ENCODE results near the gene LTBR. TPM values are rescaled to one million over a fixed set of nuclear protein-coding genes. Genes with fewer than 3 reads are reported as not detected.

The LTBR gene
- polyA plus RNA-seq, 3 donors from 2014 or later = 1.2 to 3.6 (median 2.8) TPM

DNA sequence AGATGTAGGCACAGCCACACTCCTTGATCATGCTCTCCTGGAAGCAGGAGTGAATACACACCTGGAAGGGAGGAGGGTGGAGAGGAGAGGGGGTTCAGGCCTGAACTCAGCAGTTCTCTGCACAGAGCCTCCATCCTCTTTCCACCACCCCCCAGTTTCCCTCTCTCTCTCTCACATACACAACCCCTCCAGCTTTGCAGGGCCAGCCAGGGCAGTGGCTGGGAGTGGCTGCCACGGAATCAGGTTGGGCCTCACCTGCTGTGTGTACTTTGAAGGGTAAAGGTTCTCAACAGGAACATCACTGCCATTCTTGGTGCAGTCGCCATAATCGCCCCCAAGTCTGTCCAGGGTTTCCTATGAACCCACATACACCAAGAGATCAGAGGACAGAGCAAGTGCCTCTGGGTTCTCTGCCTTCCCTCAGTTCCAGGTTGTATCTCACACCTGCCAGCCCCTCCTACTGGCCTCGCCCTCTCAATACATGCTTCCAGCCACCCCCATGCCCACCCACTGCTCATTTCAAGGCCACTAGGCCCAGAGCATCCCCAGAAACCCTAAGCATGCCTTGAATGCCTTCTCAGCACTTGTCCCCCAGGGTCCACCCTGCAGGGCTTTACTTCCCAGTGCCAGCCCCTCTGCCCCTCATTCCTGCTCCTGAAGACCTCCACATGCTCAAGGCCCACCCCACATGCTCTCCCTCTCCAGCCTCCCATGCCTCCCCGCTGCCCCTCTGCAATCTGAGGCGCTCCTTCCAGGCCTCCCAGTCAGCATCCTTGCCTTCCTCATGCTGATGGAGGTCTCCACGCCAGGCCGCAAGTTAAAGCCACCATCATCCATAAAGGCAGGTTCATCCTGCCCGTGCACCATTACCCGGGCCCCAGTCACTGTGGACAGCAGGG lies 29.2 kb upstream of the LTBR start:
- no peak for DNase-seq
- Mint-ChIP-seq H3K27me3 (ENCODE audit: low read depth in 3 of 3) (peaks cover 2 to 6% (median 3%) of the 10 kb centered on the region in 3 donors), H3K36me3 (no peaks in the 10 kb centered on the region), H3K4me3 (no peak overlapping the region), H3K4me1 (no peaks in the 10 kb centered on the region), H3K9me3 (no peaks in the 10 kb centered on the region), H3K27ac (no peak overlapping the region)

DNA sequence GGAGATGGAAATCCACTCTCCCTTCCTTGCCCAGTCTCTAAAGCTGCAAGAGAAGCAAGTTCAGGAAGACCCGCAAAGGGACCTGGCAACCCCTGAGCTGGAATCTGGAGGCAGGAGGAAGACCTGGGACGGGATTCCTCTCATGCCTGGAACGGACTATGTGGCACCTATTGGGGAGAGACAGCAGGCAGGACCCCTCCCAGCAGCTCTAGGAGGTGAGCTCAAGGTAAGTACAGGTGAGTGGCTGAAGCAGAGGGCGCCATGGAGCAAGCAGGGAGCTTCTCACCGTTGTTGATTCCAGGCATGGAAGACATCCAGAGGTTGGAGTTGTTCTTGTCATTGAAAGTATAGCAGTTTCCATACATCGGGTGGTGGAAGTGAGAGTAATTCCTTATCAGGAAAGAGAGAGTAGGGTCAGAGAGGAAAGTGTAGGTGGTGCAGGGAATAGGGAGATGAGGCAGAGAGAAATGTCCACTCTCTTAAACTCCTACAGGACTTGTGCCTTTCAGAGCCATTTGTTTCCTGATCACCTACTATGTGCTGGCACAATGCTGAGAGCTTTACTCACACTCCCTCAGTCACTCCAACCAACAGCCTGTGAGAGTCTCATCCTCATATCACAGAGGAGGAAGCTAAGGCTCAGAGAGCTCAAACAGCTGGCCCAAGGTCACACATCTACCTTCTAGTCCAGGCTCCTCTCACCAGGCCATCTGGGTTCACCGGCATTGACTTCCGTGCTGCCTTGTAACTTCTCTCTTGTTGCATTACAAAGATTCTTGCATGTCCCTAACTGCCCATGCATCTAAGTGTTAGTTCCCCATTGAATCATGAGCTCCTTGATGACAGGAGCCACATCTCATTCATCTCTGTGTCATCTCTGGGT lies 28.2 kb upstream of the LTBR start:
- Mint-ChIP-seq H3K4me1 (peaks cover 0 to 2% of the 10 kb centered on the region in 2 donors), H3K9me3 (no peaks in the 10 kb centered on the region), H3K27ac (peak overlapping the region in 1 of 6 donors; percentile 10), H3K36me3 (no peaks in the 10 kb centered on the region), H3K4me3 (no peak overlapping the region), H3K27me3 (ENCODE audit: low read depth in 3 of 3) (peaks cover 4 to 6% (median 6%) of the 10 kb centered on the region in 3 donors)
- no peak for DNase-seq

DNA sequence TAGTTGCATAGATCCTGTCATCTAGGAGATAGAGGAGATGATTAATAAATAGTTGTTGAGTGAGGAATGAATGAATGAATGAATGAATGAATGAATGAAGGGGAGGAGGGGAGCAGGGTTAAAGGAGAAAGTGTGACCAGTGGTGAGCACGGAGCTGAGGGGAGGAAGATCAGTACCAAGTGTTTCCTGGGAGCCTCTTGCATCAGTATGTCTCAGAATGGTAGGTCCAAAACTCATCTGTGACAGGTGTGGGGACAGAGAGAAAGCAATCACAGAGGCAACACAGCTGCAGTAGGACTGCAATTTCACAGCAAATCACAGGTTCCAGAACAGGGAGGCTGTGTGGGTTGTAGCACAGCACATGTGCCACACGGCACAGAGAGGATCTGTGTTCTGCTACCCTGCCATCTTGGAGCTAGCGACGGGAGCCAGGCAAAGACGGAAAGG lies 27.6 kb upstream of the LTBR start:
- no peaks in the 10 kb centered on the region for H3K36me3 Mint-ChIP-seq
- no peaks in the 10 kb centered on the region for H3K9me3 Mint-ChIP-seq
- no peak overlapping the region for H3K4me3 Mint-ChIP-seq
- H3K27ac Mint-ChIP-seq = no peak overlapping the region
- H3K4me1 Mint-ChIP-seq = peaks cover 0 to 2% of the 10 kb centered on the region in 2 donors
- DNase-seq = no peak
- peaks cover 4 to 6% (median 6%) of the 10 kb centered on the region in 3 donors for H3K27me3 Mint-ChIP-seq (ENCODE audit: low read depth in 3 of 3)

DNA sequence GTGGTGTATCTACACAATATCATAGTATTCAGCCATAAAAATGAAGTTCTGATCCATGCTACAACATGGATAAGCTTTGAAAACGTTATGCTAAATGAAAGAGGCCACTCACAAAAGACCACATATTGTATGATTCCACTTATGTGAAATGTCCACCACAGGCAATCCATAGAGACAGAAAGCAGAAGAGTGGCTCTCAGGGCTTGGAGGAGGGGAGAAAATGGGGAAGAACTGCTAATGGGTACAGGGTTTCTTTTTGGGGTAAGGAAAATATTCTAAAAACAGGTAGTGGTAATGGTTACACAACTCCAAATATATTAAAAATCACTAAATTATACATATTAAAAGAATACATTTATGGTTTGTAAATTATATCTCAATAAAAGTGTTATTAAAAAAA lies 25.1 kb upstream of the LTBR start:
- Mint-ChIP-seq H3K36me3 (no peaks in the 10 kb centered on the region), H3K4me3 (no peak overlapping the region), H3K9me3 (no peaks in the 10 kb centered on the region), H3K27me3 (ENCODE audit: low read depth in 3 of 3) (peaks cover 4 to 6% (median 6%) of the 10 kb centered on the region in 3 donors), H3K4me1 (peaks cover under 1 to 5% of the 10 kb centered on the region in 2 donors), H3K27ac (no peak overlapping the region)
- no peak for DNase-seq

DNA sequence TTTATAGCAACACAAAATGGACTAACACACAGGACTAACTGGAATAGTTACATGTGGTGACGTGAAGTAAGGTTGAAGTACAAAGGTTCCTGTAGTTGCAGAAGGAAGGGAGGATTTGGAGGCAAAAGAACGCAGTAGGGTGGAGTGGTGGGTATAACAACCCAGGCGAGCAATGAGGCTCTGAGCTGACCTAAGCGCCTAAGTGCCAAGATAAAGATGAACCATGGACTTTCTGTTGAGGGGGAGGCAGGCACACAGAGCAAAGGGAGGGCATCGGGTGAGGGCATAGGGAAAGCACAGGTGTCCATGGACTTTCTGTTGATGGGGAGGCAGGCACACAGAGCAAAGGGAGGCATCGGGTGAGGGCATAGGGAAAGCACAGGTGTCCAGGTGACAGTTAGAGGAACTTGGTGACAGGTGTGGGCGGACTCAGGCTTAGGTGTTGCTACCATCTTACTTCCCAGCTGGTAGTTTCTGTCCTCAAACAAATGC lies 23.8 kb upstream of the LTBR start:
- H3K4me3 Mint-ChIP-seq = no peak overlapping the region
- DNase-seq = no peak
- H3K27ac Mint-ChIP-seq = peak overlapping the region in 3 of 6 donors; percentile 6 to 54 (median 51)
- H3K4me1 Mint-ChIP-seq = peaks cover 7 to 11% of the 10 kb centered on the region in 2 donors
- peaks cover under 1 to 4% (median 4%) of the 10 kb centered on the region in 3 donors for H3K27me3 Mint-ChIP-seq (ENCODE audit: low read depth in 3 of 3)
- no peaks in the 10 kb centered on the region for H3K36me3 Mint-ChIP-seq
- no peaks in the 10 kb centered on the region for H3K9me3 Mint-ChIP-seq

DNA sequence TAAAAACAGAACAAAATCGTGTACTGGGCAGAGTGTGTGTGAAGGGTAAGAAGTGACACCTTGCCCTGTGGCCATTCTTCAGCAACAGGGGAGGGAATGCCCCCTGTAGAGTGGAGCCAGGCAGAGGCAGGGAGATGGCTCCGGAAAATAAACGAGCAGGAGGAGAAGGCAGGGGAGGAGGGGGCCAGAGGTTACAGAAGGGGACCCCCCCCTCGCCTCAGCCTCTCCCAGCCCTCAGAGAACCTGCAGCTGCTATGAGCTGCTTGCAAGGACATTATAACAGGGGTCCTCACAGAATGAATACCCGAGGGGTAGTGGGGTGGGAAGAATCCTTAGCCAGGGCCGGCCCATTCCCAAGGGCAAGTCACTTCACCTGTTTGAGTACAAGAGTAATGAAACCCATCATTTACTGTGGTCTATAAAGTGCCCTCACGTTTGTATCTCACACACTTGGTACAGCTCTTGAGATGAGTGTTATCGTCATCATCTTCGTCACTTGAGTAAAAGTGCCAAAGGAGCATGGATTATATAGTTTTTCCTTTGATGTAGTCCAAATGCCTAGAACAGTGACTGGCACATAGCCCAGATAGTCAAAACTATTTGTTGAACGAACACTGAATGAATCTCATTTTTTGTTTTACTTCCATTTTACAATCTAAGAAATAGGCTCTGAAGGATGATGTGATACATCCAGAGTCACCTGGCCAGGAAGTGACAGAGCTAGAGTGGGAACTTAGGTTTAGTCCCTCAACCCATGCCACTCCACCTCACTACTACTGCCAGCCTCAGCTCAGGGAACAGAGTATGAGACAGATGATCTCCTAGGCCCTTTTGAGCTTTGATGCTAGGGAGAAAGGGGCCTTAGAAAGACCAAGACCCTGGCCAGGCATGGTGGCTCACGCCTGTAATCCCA lies 23.1 kb upstream of the LTBR start:
- Mint-ChIP-seq H3K27ac (peak overlapping the region in 1 of 6 donors; percentile 6), H3K9me3 (no peaks in the 10 kb centered on the region), H3K27me3 (ENCODE audit: low read depth in 3 of 3) (peaks cover 0 to 4% (median 4%) of the 10 kb centered on the region in 3 donors), H3K36me3 (no peaks in the 10 kb centered on the region), H3K4me1 (peaks cover 7 to 14% of the 10 kb centered on the region in 2 donors), H3K4me3 (peak overlapping the region in 1 of 5 donors; percentile 27)
- no peak for DNase-seq

DNA sequence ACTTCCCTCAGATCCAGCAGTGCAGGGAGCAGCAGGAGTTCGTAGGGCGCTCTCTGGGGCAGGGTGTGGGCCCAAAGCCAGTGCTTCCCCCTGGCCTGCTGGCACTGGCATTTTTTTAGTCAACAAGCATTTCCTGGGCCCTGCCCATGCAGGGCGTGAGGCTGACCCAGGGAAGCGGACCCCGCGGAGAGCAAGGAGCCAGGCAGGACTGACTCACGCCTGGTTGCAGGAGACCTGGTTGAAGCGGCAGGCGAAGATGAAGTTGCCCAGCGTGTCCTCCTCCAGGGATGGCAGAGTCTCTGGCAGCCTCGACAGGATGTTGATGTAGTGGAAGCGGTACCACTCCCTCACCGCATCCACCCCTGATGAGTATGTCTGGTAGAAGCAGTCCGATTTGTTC lies 22.1 kb upstream of the LTBR start:
- Mint-ChIP-seq H3K4me3 (peak overlapping the region in 4 of 5 donors; percentile 23 to 69 (median 50)), H3K36me3 (no peaks in the 10 kb centered on the region), H3K27me3 (ENCODE audit: low read depth in 3 of 3) (peaks cover 0 to 4% (median 3%) of the 10 kb centered on the region in 3 donors), H3K4me1 (peaks cover 8 to 14% of the 10 kb centered on the region in 2 donors), H3K9me3 (no peaks in the 10 kb centered on the region), H3K27ac (no peak overlapping the region)
- DNase-seq = no peak

DNA sequence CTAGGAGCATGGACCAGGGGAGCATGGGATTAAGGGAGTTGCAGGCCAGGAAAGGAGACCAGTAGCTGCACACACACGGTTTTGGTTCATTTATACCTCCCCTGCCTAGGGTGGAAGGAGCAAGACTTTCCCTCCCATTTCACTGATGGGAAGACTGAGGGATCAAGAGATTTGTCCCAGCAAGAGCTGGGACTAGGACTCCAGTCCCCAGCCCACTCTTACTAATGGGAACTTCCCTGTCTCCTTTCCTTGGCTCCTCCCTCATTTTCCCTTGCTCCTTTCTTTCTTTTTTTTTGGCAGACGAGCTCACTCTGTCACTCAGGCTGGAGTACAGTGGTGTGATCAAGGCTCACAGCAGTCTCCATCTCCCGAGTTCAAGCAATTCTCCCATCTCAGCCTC lies 21.6 kb upstream of the LTBR start:
- Mint-ChIP-seq H3K27me3 (ENCODE audit: low read depth in 3 of 3) (peaks cover 0 to 4% (median 2%) of the 10 kb centered on the region in 3 donors), H3K27ac (peak overlapping the region in 3 of 6 donors; percentile 10 to 65 (median 23)), H3K9me3 (no peaks in the 10 kb centered on the region), H3K4me1 (peaks cover 14 to 19% of the 10 kb centered on the region in 2 donors), H3K4me3 (peak overlapping the region in 4 of 5 donors; percentile 23 to 69 (median 50)), H3K36me3 (no peaks in the 10 kb centered on the region)
- no peak for DNase-seq

DNA sequence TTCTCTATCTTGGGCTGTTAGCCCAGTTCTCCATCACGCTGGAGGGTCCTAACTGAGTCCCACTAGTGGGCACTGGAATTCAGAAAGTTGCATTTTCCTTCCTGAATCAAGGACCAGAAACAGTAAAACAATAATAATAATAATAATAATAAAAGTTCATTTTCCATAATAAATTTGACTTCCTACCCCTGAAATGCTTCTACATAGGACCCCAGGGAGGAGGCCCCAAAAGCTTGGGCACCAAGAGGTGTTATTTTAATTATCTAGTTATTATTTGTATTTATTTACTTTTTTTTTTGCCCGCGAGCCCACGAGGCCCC lies 21.0 kb upstream of the LTBR start:
- no peak for DNase-seq
- Mint-ChIP-seq H3K27ac (peak overlapping the region in 2 of 6 donors; percentile 65 to 87), H3K27me3 (ENCODE audit: low read depth in 3 of 3) (peaks cover 0 to 4% (median 2%) of the 10 kb centered on the region in 3 donors), H3K36me3 (no peaks in the 10 kb centered on the region), H3K4me3 (peak overlapping the region in 4 of 5 donors; percentile 14 to 85 (median 72)), H3K9me3 (no peaks in the 10 kb centered on the region), H3K4me1 (peaks cover 19 to 25% of the 10 kb centered on the region in 2 donors)

DNA sequence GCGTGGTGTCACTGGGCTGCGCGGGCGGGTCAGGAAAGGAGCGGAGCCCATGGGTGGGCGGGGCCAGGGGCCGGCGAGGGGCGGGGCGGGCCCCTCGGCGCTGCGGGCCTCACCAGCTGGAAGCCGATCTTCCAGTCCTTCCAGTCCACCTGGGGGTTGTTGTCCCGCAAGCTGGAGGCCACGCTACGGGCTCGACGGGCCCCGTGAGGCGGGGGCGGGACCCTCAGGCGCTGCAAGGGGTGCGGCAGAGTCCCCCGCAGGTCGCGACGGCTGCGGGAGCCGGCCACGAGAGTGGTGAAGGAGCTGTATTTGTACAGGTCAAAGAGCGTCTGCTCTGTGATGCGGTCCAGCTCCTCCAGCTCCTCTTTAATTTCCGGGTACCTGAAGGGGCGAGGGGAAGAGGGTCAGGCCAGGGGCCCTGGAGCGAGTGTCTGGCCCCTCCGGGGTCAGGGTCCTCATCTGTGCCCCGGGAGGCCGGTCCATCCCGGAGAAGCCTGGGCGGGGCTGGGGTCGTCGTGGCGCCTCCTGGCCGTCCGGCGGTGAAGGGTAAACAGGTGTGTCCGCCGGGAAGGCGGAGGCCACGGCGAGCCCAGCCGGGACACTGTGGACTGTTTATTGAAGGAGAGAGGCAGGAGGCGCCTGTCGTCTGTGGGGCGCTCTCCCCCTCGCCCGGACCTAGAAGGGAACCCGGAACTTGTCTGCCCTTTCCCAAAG lies 20.5 kb upstream of the LTBR start:
- Mint-ChIP-seq H3K27me3 (ENCODE audit: low read depth in 3 of 3) (peaks cover 0 to 4% (median 2%) of the 10 kb centered on the region in 3 donors), H3K9me3 (no peaks in the 10 kb centered on the region), H3K4me3 (peak overlapping the region; percentile 76 to 90 (median 84)), H3K4me1 (peaks cover 24 to 30% of the 10 kb centered on the region in 2 donors), H3K36me3 (no peaks in the 10 kb centered on the region), H3K27ac (peak overlapping the region; percentile 79 to 93 (median 90))
- DNase-seq = peak; percentile 61 to 69 (median 65)

DNA sequence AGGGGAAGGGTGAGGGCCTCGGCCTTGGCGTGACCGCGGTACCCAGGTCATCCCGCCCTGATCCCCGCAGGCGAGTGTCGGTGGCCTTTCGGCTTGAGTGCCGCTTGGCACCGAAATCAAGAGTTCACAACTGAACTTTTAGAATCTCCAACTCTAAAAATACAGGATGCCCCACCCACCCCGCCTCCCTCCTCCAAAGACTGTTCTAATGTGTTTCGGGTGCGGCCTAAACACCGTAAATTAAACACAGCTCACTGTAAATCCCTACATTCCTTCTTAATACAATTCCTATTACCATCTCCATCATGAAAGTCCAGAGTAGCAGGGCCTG lies 20.0 kb upstream of the LTBR start:
- H3K9me3 Mint-ChIP-seq = no peaks in the 10 kb centered on the region
- DNase-seq = no peak
- H3K36me3 Mint-ChIP-seq = no peaks in the 10 kb centered on the region
- H3K27me3 Mint-ChIP-seq (ENCODE audit: low read depth in 3 of 3) = peaks cover 0 to 4% (median 2%) of the 10 kb centered on the region in 3 donors
- H3K4me3 Mint-ChIP-seq = peak overlapping the region; percentile 76 to 90 (median 84)
- H3K27ac Mint-ChIP-seq = peak overlapping the region; percentile 79 to 93 (median 90)
- H3K4me1 Mint-ChIP-seq = peaks cover 30 to 35% of the 10 kb centered on the region in 2 donors
